ENCODE results near the gene RAI1. TPM values are rescaled to one million over a fixed set of nuclear protein-coding genes. Genes with fewer than 3 reads are reported as not detected.
"Not testable (repeated sequence)": the region's sequence is repeated elsewhere in the genome, so short reads cannot be mapped to it uniquely, and the experiment has no call there.

Gene RAI1
- total and polyA plus RNA-seq, 5 experiments from 2014 or later = 1.5 to 35.2 (median 4.0) TPM

- no peak for DNase-seq
- POLR2A ChIA-PET = no interaction called here
- H3K4me3 Mint-ChIP-seq = no peak overlapping the region
- no peaks in the 10 kb centered on the region for H3K9me3 Mint-ChIP-seq
- peaks cover 0 to 24% (median 5%) of the 10 kb centered on the region in 3 donors for H3K36me3 Mint-ChIP-seq
- no peaks in the 10 kb centered on the region for H3K27me3 Mint-ChIP-seq
- peaks cover 0 to 12% (median 8%) of the 10 kb centered on the region in 4 donors for H3K4me1 Mint-ChIP-seq
- no peak for ATAC-seq
- peak overlapping the region in 2 of 10 donors; percentile 3 to 44 for H3K27ac Mint-ChIP-seq
Observed at GRCh38 chr17:17801800-17802481, 120.7 kb downstream of the RAI1 start.

- POLR2A ChIA-PET = interaction anchor here (0.6 kb wide), 1 partner anchor 9 kb away, joined by 3 read pairs; no protein-coding TSS in a partner anchor
- no peak for ATAC-seq
Observed at GRCh38 chr17:17804007-17804406, 122.7 kb downstream of the RAI1 start.

GRCh38 chr17:17805575-17805974 is 124.3 kb downstream of the RAI1 start:
- Mint-ChIP-seq H3K36me3 (peaks cover 0 to 26% (median 6%) of the 10 kb centered on the region in 3 donors), H3K4me1 (peaks cover 7 to 14% (median 11%) of the 10 kb centered on the region in 4 donors), H3K27me3 (no peaks in the 10 kb centered on the region), H3K27ac (peak overlapping the region in 5 of 10 donors; percentile 9 to 92 (median 84)), H3K4me3 (peak overlapping the region in 1 of 10 donors; percentile 39), H3K9me3 (no peaks in the 10 kb centered on the region)
- no peak for ATAC-seq
- POLR2A ChIA-PET = interaction anchor here (1.6 kb wide), 1 partner anchor 10 kb away, joined by 5 read pairs; no protein-coding TSS in a partner anchor
- no peak for DNase-seq

More at GRCh38 chr17:17804007-17804406, 122.7 kb downstream of the RAI1 start:
- no peak for DNase-seq
- H3K27me3 Mint-ChIP-seq = no peaks in the 10 kb centered on the region
- peak overlapping the region in 2 of 10 donors; percentile 63 to 82 for H3K27ac Mint-ChIP-seq
- H3K36me3 Mint-ChIP-seq = peaks cover 0 to 24% (median 5%) of the 10 kb centered on the region in 3 donors
- peaks cover 4 to 17% (median 14%) of the 10 kb centered on the region in 4 donors for H3K4me1 Mint-ChIP-seq
- H3K4me3 Mint-ChIP-seq = no peak overlapping the region
- no peaks in the 10 kb centered on the region for H3K9me3 Mint-ChIP-seq

- Mint-ChIP-seq H3K4me1 (peaks cover 7 to 14% (median 11%) of the 10 kb centered on the region in 4 donors), H3K9me3 (no peaks in the 10 kb centered on the region), H3K27ac (peak overlapping the region in 8 of 10 donors; percentile 9 to 92 (median 66)), H3K27me3 (no peaks in the 10 kb centered on the region), H3K4me3 (no peak overlapping the region), H3K36me3 (peaks cover 0 to 28% (median 11%) of the 10 kb centered on the region in 3 donors)
- DNase-seq (no peak), ATAC-seq (no peak)
- POLR2A ChIA-PET = interaction anchor here (1.6 kb wide), 1 partner anchor 10 kb away, joined by 5 read pairs; no protein-coding TSS in a partner anchor
Observed at GRCh38 chr17:17806035-17806434, 124.8 kb downstream of the RAI1 start.

- H3K36me3 Mint-ChIP-seq = peaks cover 0 to 35% (median 11%) of the 10 kb centered on the region in 3 donors
- DNase-seq = no peak
- H3K27me3 Mint-ChIP-seq = no peaks in the 10 kb centered on the region
- no peak for ATAC-seq
- peaks cover 10 to 19% (median 14%) of the 10 kb centered on the region in 4 donors for H3K4me1 Mint-ChIP-seq
- POLR2A ChIA-PET = interaction anchor here (0.6 to 1.6 kb wide), 3 partner anchors 11 to 41 kb away, joined by 3 to 5 read pairs (median 3); no protein-coding TSS in a partner anchor
- H3K4me3 Mint-ChIP-seq = peak overlapping the region in 2 of 10 donors; percentile 55 to 58
- H3K9me3 Mint-ChIP-seq = no peaks in the 10 kb centered on the region
- H3K27ac Mint-ChIP-seq = peak overlapping the region in 6 of 10 donors; percentile 9 to 91 (median 58)
Observed at GRCh38 chr17:17806611-17807274, 125.5 kb downstream of the RAI1 start.

GRCh38 chr17:17807440-17807839 is 126.2 kb downstream of the RAI1 start:
- peaks cover 0 to 37% (median 11%) of the 10 kb centered on the region in 3 donors for H3K36me3 Mint-ChIP-seq
- H3K4me1 Mint-ChIP-seq = peaks cover 16 to 25% (median 19%) of the 10 kb centered on the region in 4 donors
- H3K27ac Mint-ChIP-seq = peak overlapping the region in 4 of 10 donors; percentile 29 to 69 (median 34)
- ATAC-seq (no peak), DNase-seq (no peak)
- no peaks in the 10 kb centered on the region for H3K9me3 Mint-ChIP-seq
- no peaks in the 10 kb centered on the region for H3K27me3 Mint-ChIP-seq
- no peak overlapping the region for H3K4me3 Mint-ChIP-seq
- POLR2A ChIA-PET = interaction anchor here (1.0 kb wide), 1 partner anchor 41 kb away, joined by 3 read pairs; no protein-coding TSS in a partner anchor

- DNase-seq, POLR2A ChIA-PET, H3K4me3 Mint-ChIP-seq, ATAC-seq, H3K9me3 Mint-ChIP-seq, H3K27me3 Mint-ChIP-seq: not testable (repeated sequence)
- Mint-ChIP-seq H3K27ac (peak overlapping the region in 3 of 10 donors; percentile 25 to 84 (median 29)), H3K36me3 (peaks cover 0 to 43% (median 11%) of the 10 kb centered on the region in 3 donors), H3K4me1 (peaks cover 16 to 29% (median 24%) of the 10 kb centered on the region in 4 donors)
Observed at GRCh38 chr17:17808200-17808599, 126.9 kb downstream of the RAI1 start.

- H3K4me1 Mint-ChIP-seq = peaks cover 16 to 32% (median 24%) of the 10 kb centered on the region in 4 donors
- POLR2A ChIA-PET = interaction anchor here (0.8 to 6.4 kb wide), 4 partner anchors 13 to 230 kb away, joined by 3 to 45 read pairs (median 4); no protein-coding TSS in a partner anchor
- DNase-seq = no peak
- peaks cover 0 to 39% (median 10%) of the 10 kb centered on the region in 3 donors for H3K36me3 Mint-ChIP-seq
- H3K27me3 Mint-ChIP-seq = no peaks in the 10 kb centered on the region
- peak overlapping the region in 3 of 10 donors; percentile 29 to 50 (median 36) for H3K4me3 Mint-ChIP-seq
- H3K9me3 Mint-ChIP-seq = no peaks in the 10 kb centered on the region
- ATAC-seq = no peak
- peak overlapping the region in 7 of 10 donors; percentile 17 to 84 (median 68) for H3K27ac Mint-ChIP-seq
Observed at GRCh38 chr17:17808706-17809432, 127.6 kb downstream of the RAI1 start.

- Mint-ChIP-seq H3K4me1 (peaks cover 13 to 32% (median 24%) of the 10 kb centered on the region in 4 donors), H3K9me3 (no peaks in the 10 kb centered on the region), H3K27me3 (no peaks in the 10 kb centered on the region), H3K36me3 (peaks cover 0 to 39% (median 9%) of the 10 kb centered on the region in 3 donors), H3K27ac (no peak overlapping the region), H3K4me3 (no peak overlapping the region)
- POLR2A ChIA-PET = interaction anchor here (0.8 to 6.4 kb wide), 4 partner anchors 12 to 229 kb away, joined by 3 to 45 read pairs (median 4); no protein-coding TSS in a partner anchor
- ATAC-seq (no peak), DNase-seq (no peak)
Observed at GRCh38 chr17:17809531-17810083, 128.3 kb downstream of the RAI1 start.

GRCh38 chr17:17810084-17810894 is 129.0 kb downstream of the RAI1 start:
- DNase-seq (no peak), ATAC-seq (no peak)
- no peaks in the 10 kb centered on the region for H3K9me3 Mint-ChIP-seq
- POLR2A ChIA-PET = interaction anchor here (2.8 to 6.4 kb wide), 2 partner anchors 12 to 50 kb away, joined by 8 to 45 read pairs; no protein-coding TSS in a partner anchor
- H3K36me3 Mint-ChIP-seq = peaks cover 0 to 43% (median 9%) of the 10 kb centered on the region in 3 donors
- peaks cover 13 to 32% (median 24%) of the 10 kb centered on the region in 4 donors for H3K4me1 Mint-ChIP-seq
- H3K27me3 Mint-ChIP-seq = no peaks in the 10 kb centered on the region
- H3K4me3 Mint-ChIP-seq = peak overlapping the region in 1 of 10 donors; percentile 38
- peak overlapping the region in 1 of 10 donors; percentile 7 for H3K27ac Mint-ChIP-seq

GRCh38 chr17:17810895-17811248 is 129.6 kb downstream of the RAI1 start:
- no peaks in the 10 kb centered on the region for H3K27me3 Mint-ChIP-seq
- H3K9me3 Mint-ChIP-seq = no peaks in the 10 kb centered on the region
- no peak for DNase-seq
- H3K36me3 Mint-ChIP-seq = peaks cover 0 to 45% (median 9%) of the 10 kb centered on the region in 3 donors
- no peak overlapping the region for H3K4me3 Mint-ChIP-seq
- no peak overlapping the region for H3K27ac Mint-ChIP-seq
- peaks cover 14 to 31% (median 25%) of the 10 kb centered on the region in 4 donors for H3K4me1 Mint-ChIP-seq
- ATAC-seq = no peak
- POLR2A ChIA-PET = interaction anchor here (2.0 to 6.4 kb wide), 3 partner anchors 12 to 50 kb away, joined by 8 to 45 read pairs (median 8); no protein-coding TSS in a partner anchor

Data from naive thymus-derived CD8-positive, alpha-beta T cell (primary cell).